Activated CD4-positive, alpha-beta T cell treated with anti-CD3 and anti-CD28 coated beads, Interleukin-2, amount 50 U/mL, for 48 hours (primary cell): ENCODE measurements around the gene NANP.

Experiments
- DNase-seq, 2 experiments: peaks; one replicate each; pipeline ENCODE4 v3.0.0-alpha.2; 2020

The NANP gene

GRCh38 chr20:25567286-25567685 is 56.5 kb downstream of the NANP start:
- DNase-seq, result no peak

- DNase-seq, result no peak
These were observed 57.0 kb downstream of the NANP start for GRCh38 chr20:25566821-25567220.

GRCh38 chr20:25565578-25566157 is 58.1 kb downstream of the NANP start:
- DNase-seq, result no peak

GRCh38 chr20:25563876-25564275 is 59.9 kb downstream of the NANP start:
- DNase-seq, result no peak

GRCh38 chr20:25563362-25563761 is 60.5 kb downstream of the NANP start:
- no peak for DNase-seq
